Sigmoid colon (tissue), 7 donors: ENCODE measurements around the gene PCSK5. TPM values are rescaled to one million over a fixed set of nuclear protein-coding genes. Genes with fewer than 3 reads are reported as not detected.

Source experiments
- DNase-seq: peaks from one replicate; pipeline ENCODE4 v3.0.0-alpha.2; 2019
- H3K27ac ChIP-seq, 4 donors: fragments of 200-600 bp; sonication (generic); one replicate each; pipeline ENCODE4 v1.5.1; 2016 to 2019; ENCODE audit warnings: mild to moderate bottlenecking in 1 of 4
- H3K27me3 ChIP-seq, 3 donors: fragments of 200-600 bp; sonication (generic); one replicate each; pipeline ENCODE4 v1.5.1; 2019; ENCODE audit warnings: mild to moderate bottlenecking in 1 of 3
- H3K36me3 ChIP-seq, 4 donors: fragments of 200-600 bp; sonication (generic); one replicate each; pipeline ENCODE4 v1.5.1; 2016 to 2019
- H3K4me1 ChIP-seq, 4 donors: fragments of 200-600 bp; sonication (generic); one replicate each; pipeline ENCODE4 v1.5.1; 2017 to 2019
- H3K4me3 ChIP-seq, 4 donors: fragments of 200-600 bp; sonication (generic); one replicate each; pipeline ENCODE4 v1.5.1; 2017 to 2019; ENCODE audit warnings: mild to moderate bottlenecking in 2 of 4, moderate library complexity in 1 of 4
- H3K9me3 ChIP-seq, 4 donors: fragments of 200-600 bp in 3 of 4; sonication (generic) in 3 of 4; one replicate each; pipeline versions ENCODE4 v1.5.1 to v1.6.1; 2013 to 2019
- CTCF ChIP-seq, 4 experiments: fragments of 450-650 bp in 3 of 4; fragments of 200-600 bp in 1 of 4; IDR thresholded peaks; one replicate each; pipeline ENCODE4 v1.5.1; 2016 to 2019; ENCODE audit warnings: antibody characterized with exemption in 4 of 4, mild to moderate bottlenecking in 3 of 4, moderate library complexity in 2 of 4
- EP300 ChIP-seq, 4 donors: sonication (generic); formaldehyde crosslinking; IDR thresholded peaks; one replicate each; pipeline ENCODE4 v1.6.1; 2017; ENCODE audit warnings: antibody characterized with exemption in 4 of 4
- POLR2A ChIP-seq, 2 donors: fragments of 450-650 bp; IDR thresholded peaks; one replicate each; pipeline ENCODE4 v1.6.1; 2016; ENCODE audit warnings: antibody characterized with exemption in 2 of 2, mild to moderate bottlenecking in 2 of 2, moderate library complexity in 2 of 2
- POLR2AphosphoS5 ChIP-seq, 4 donors: sonication (generic); formaldehyde crosslinking; IDR thresholded peaks; one replicate each; pipeline ENCODE4 v1.6.1; 2017; ENCODE audit warnings: antibody characterized with exemption in 4 of 4
- WGBS, 2 donors: extraction: QIAGEN DNeasy Blood & Tissue Kit; methylation state at CpG; one replicate each; pipeline ENCODE4 v1.1.7; 2013; 5-methylcytosine and 5-hydroxymethylcytosine counted together
- intact Hi-C: fragments of 100-400 bp; cut with DNase I; formaldehyde crosslinking; loops from one replicate; pipeline ENCODE4 v1.15.1; 2023
- polyA plus RNA-seq, 3 donors: library from polyadenylated mRNA; stranded (reverse); fragments of 200-250 nt; gene quantifications; one replicate each; pipeline ENCODE4 v1.2.3, GENCODE V29; 2013
- total RNA-seq, 4 donors: library from RNA; depleted of rRNA; stranded (reverse); fragments of >200 nt; gene quantifications; one replicate each; pipeline ENCODE4 v1.1.0, GENCODE V29; 2016
- donor health status: healthy with polysubstance abuse.
- donor health status: Bipolar disorder and iron deficiency.
- donor health status: healthy.

Gene PCSK5
- total and polyA plus RNA-seq, 7 donors, result 2.4 to 23.5 (median 8.4) TPM

GRCh38 chr9:76022317-76022716 lies 131.8 kb downstream of the PCSK5 start:
- no peaks in the 10 kb centered on the region for H3K9me3 ChIP-seq
- TF ChIP-seq CTCF (IDR thresholded peaks at IDR 0.05), result no peak
- DNase-seq, result no peak
- no peak overlapping the region for H3K4me3 ChIP-seq
- WGBS, 2 donors, result 90% methylated on average over 5 of the region's 5 CpGs
- H3K36me3 ChIP-seq, result peaks cover 0 to 9% (median 0%) of the 10 kb centered on the region in 4 donors
- intact Hi-C loops, result no loop called here
- no peaks in the 10 kb centered on the region for H3K27me3 ChIP-seq
- H3K27ac ChIP-seq, result no peak overlapping the region
- no peaks in the 10 kb centered on the region for H3K4me1 ChIP-seq

GRCh38 chr9:76023715-76024195 lies 133.3 kb downstream of the PCSK5 start:
- 59 to 86% methylated on average over 7 of the region's 7 CpGs for WGBS, 2 donors
- intact Hi-C loops, result no loop called here
- no peak for DNase-seq
- TF ChIP-seq POLR2A (IDR thresholded peaks at IDR 0.05), result no peak
- TF ChIP-seq POLR2AphosphoS5 (IDR thresholded peaks at IDR 0.05), result no peak
- no peak for TF ChIP-seq CTCF (IDR thresholded peaks at IDR 0.05)
- TF ChIP-seq EP300 (IDR thresholded peaks at IDR 0.05), result no peak
- H3K9me3 ChIP-seq, result no peaks in the 10 kb centered on the region
- no peaks in the 10 kb centered on the region for H3K4me1 ChIP-seq
- H3K27ac ChIP-seq, result no peak overlapping the region
- H3K27me3 ChIP-seq, result no peaks in the 10 kb centered on the region
- H3K36me3 ChIP-seq, result peaks cover 0 to 9% (median 0%) of the 10 kb centered on the region in 4 donors
- no peak overlapping the region for H3K4me3 ChIP-seq

- no peak for DNase-seq
- no peaks in the 10 kb centered on the region for H3K4me1 ChIP-seq
- no peak for TF ChIP-seq POLR2A (IDR thresholded peaks at IDR 0.05)
- no peak for TF ChIP-seq EP300 (IDR thresholded peaks at IDR 0.05)
- TF ChIP-seq POLR2AphosphoS5 (IDR thresholded peaks at IDR 0.05), result no peak
- no peak overlapping the region for H3K27ac ChIP-seq
- H3K4me3 ChIP-seq, result no peak overlapping the region
- 91 to 98% methylated on average over 1 of the region's 1 CpG for WGBS, 2 donors
- no peaks in the 10 kb centered on the region for H3K9me3 ChIP-seq
- H3K27me3 ChIP-seq, result no peaks in the 10 kb centered on the region
- intact Hi-C loops, result no loop called here
- peaks cover 0 to 9% (median 0%) of the 10 kb centered on the region in 4 donors for H3K36me3 ChIP-seq
These were observed 134.8 kb downstream of the PCSK5 start for GRCh38 chr9:76025286-76025685.

GRCh38 chr9:76026796-76027195 lies 136.3 kb downstream of the PCSK5 start:
- Histone ChIP-seq H3K4me1 (peaks cover 0 to 2% (median 1%) of the 10 kb centered on the region in 4 donors), H3K27me3 (no peaks in the 10 kb centered on the region), H3K9me3 (no peaks in the 10 kb centered on the region), H3K27ac (no peak overlapping the region), H3K4me3 (no peak overlapping the region), H3K36me3 (peaks cover 0 to 9% (median 0%) of the 10 kb centered on the region in 4 donors)
- 96% methylated on average over 6 of the region's 6 CpGs for WGBS, 2 donors
- no peak for TF ChIP-seq POLR2A (IDR thresholded peaks at IDR 0.05)
- TF ChIP-seq EP300 (IDR thresholded peaks at IDR 0.05), result no peak
- TF ChIP-seq CTCF (IDR thresholded peaks at IDR 0.05), result no peak
- TF ChIP-seq POLR2AphosphoS5 (IDR thresholded peaks at IDR 0.05), result no peak
- intact Hi-C loops, result no loop called here
- no peak for DNase-seq

- no peaks in the 10 kb centered on the region for H3K9me3 ChIP-seq
These were observed 136.9 kb downstream of the PCSK5 start for GRCh38 chr9:76027416-76027815.

More at GRCh38 chr9:76027416-76027815, 136.9 kb downstream of the PCSK5 start:
- DNase-seq, result no peak
- no peak overlapping the region for H3K27ac ChIP-seq
- H3K4me3 ChIP-seq, result no peak overlapping the region
- peaks cover 0 to 8% (median 7%) of the 10 kb centered on the region in 4 donors for H3K4me1 ChIP-seq
- peaks cover 0 to 9% (median 0%) of the 10 kb centered on the region in 4 donors for H3K36me3 ChIP-seq
- H3K27me3 ChIP-seq, result no peaks in the 10 kb centered on the region
- WGBS, 2 donors, result 55 to 86% methylated on average over 5 of the region's 5 CpGs
- intact Hi-C loops, result no loop called here
- TF ChIP-seq EP300 (IDR thresholded peaks at IDR 0.05), result no peak
- TF ChIP-seq CTCF (IDR thresholded peaks at IDR 0.05), result no peak
- no peak for TF ChIP-seq POLR2A (IDR thresholded peaks at IDR 0.05)
- TF ChIP-seq POLR2AphosphoS5 (IDR thresholded peaks at IDR 0.05), result no peak
